ENCODE data around the gene ARHGAP45. TPM values are rescaled to one million over a fixed set of nuclear protein-coding genes. Genes with fewer than 3 reads are reported as not detected.

The ARHGAP45 gene
- total and polyA plus RNA-seq, 2 of the 8 experiments (the other 6 are each of a cell fraction or from before 2014, with no cell fraction given) = 31.4 to 41.8 TPM

DNA sequence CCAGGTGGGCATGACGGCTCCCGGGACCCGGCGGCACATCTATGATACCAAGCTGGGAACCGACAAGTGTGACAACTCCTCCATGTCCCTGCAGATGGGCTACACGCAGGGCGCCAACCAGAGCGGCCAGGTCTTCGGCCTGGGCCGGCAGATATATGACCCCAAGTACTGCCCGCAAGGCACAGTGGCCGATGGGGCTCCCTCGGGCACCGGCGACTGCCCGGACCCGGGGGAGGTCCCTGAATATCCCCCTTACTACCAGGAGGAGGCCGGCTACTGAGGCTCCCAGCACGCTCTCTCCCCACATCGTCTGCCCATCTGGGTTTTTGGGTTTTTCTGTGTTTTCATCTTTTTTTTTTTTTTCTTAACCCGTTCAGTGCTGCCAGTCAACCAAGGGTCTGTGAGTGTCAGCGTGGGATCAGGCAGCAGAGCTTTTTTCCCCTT, 29.3 kb upstream of the ARHGAP45 start:
- no peaks in the 10 kb centered on the region for H3K9me3 ChIP-seq (ENCODE audit: insufficient read depth in 2 of 2, low read depth in 1 of 2, low read length in 1 of 2)
- no peak overlapping the region for H2BK15ac ChIP-seq (ENCODE audit: low read length)
- FAIRE-seq = no peak
- H3K79me2 ChIP-seq (ENCODE audit: control insufficient read depth in 1 of 2, insufficient read depth in 2 of 2, low read length in 2 of 2) = peaks cover 0 to 6% of the 10 kb centered on the region in 2 experiments; a peak in 2 of 4 replicates
- no peak overlapping the region for H2BK5ac ChIP-seq (ENCODE audit: low read depth, low read length)
- H3K79me1 ChIP-seq (ENCODE audit: low read depth, low read length) = no peaks in the 10 kb centered on the region
- POLR2A ChIA-PET (ENCODE audit: partially characterized antibody) = interaction anchor here (0.6 to 16.4 kb wide), 8 partner anchors 9 to 238 kb away, joined by 3 to 509 read pairs (median 8); partner anchors contain the start of genes ARHGAP45, CNN2 and RNU6-2
- H4K20me1 ChIP-seq (replicated peaks in 1 of 2; ENCODE audit: control insufficient read depth in 1 of 2, insufficient read depth in 2 of 2, low read length in 2 of 2) = peaks cover 0 to 13% of the 10 kb centered on the region in 2 experiments
- peaks cover 10% of the 10 kb centered on the region for H3K23me2 ChIP-seq (ENCODE audit: low read depth, low read length)
- H3K23ac ChIP-seq (ENCODE audit: insufficient read length) = no peak overlapping the region
- H3K4me3 ChIP-seq (ENCODE audit: extremely low read depth in 1 of 4, insufficient read depth in 2 of 4, low read depth in 3 of 4, low read length in 4 of 4) = no peak overlapping the region
- H2AFZ ChIP-seq (ENCODE audit: low read length) = no peak overlapping the region
- H2AK5ac ChIP-seq (ENCODE audit: low read depth, low read length) = no peak overlapping the region
- H3K56ac ChIP-seq (replicated peaks; ENCODE audit: insufficient read length, low read depth, low read length) = no peak overlapping the region
- no peak overlapping the region for H4K8ac ChIP-seq (ENCODE audit: extremely low read depth, insufficient read depth, low read length)
- 93% methylated on average over 16 of the region's 22 CpGs; no CpG with 5 or more reads in 1 of the 2 experiments for WGBS, 2 experiments (ENCODE audit: extremely low coverage in 1 of 2, insufficient coverage in 1 of 2, insufficient read length in 1 of 2, insufficient replicate concordance in 2 of 2, low coverage in 1 of 2, low lambda C conversion rate in 2 of 2, missing lambda C conversion rate in 1 of 2)
- H4K91ac ChIP-seq (replicated peaks; ENCODE audit: insufficient read length, low read length) = no peak overlapping the region
- no peak overlapping the region for H3K27ac ChIP-seq (ENCODE audit: low read depth, low read length)
- no peak overlapping the region for H3K14ac ChIP-seq (ENCODE audit: insufficient read length)
- no peak overlapping the region for H2BK120ac ChIP-seq (replicated peaks; ENCODE audit: low read depth, low read length)
- H3K4me2 ChIP-seq (ENCODE audit: insufficient read depth in 1 of 2, low read depth in 2 of 2, low read length in 2 of 2) = no peak overlapping the region
- H3K4ac ChIP-seq (replicated peaks; ENCODE audit: insufficient read length, low read depth, low read length) = no peak overlapping the region
- no peak overlapping the region for H2BK12ac ChIP-seq (ENCODE audit: low read depth, low read length)
- H2BK20ac ChIP-seq (ENCODE audit: low read length) = no peak overlapping the region
- H3K4me1 ChIP-seq (replicated peaks in 1 of 4; ENCODE audit: control insufficient read depth in 3 of 4, insufficient read depth in 4 of 4, low read length in 3 of 4) = peaks cover 0 to 10% (median 9%) of the 10 kb centered on the region in 4 experiments; a peak in 6 of 7 replicates
- no peaks in the 10 kb centered on the region for H3K27me3 ChIP-seq (replicated peaks in 1 of 4; ENCODE audit: control insufficient read depth in 3 of 4, extremely low read depth in 1 of 4, insufficient read depth in 3 of 4, low read length in 3 of 4)
- CTCF ChIA-PET (ENCODE audit: partially characterized antibody) = interaction anchor here (1.3 to 4.3 kb wide), 5 partner anchors 8 to 45 kb away, joined by 3 to 18 read pairs (median 4); no protein-coding TSS in a partner anchor
- H3K36me3 ChIP-seq (ENCODE audit: control insufficient read depth in 2 of 4, insufficient read depth in 4 of 4, low read length in 3 of 4) = peaks cover 11 to 26% (median 24%) of the 10 kb centered on the region in 4 experiments
- DNase-seq (ENCODE audit: low read depth in 1 of 2, low spot score in 2 of 2) = no peak
- no peak overlapping the region for H3K9ac ChIP-seq (replicated peaks in 1 of 4; ENCODE audit: extremely low read depth in 1 of 4, low read depth in 3 of 4, low read length in 3 of 4)
- no peak overlapping the region for H4K5ac ChIP-seq (ENCODE audit: insufficient read length, low read depth, low read length)
- H3K18ac ChIP-seq (ENCODE audit: extremely low read depth, low read length) = no peak overlapping the region
